Stimulated activated CD8-positive, alpha-beta memory T cell treated with anti-CD3 and anti-CD28 coated beads, Interleukin-4, amount 100 ng/mL, for 4 hours (primary cell): ENCODE results near the gene MIDN.
A peak's percentile ranks its signal among the peaks of the same experiment; 100 is the strongest.

Source experiments
- DNase-seq, 2 donors: peaks; one replicate each; pipeline ENCODE4 v3.0.0-alpha.2; 2020; ENCODE audit warnings: low read depth in 2 of 2, low spot score in 1 of 2

Gene MIDN

GRCh38 chr19:1232652-1233072 lies 15.7 kb upstream of the MIDN start:
- no peak for DNase-seq

GRCh38 chr19:1233115-1233667 lies 15.2 kb upstream of the MIDN start:
- no peak for DNase-seq

GRCh38 chr19:1234051-1234954 lies 14.1 kb upstream of the MIDN start:
- no peak for DNase-seq

GRCh38 chr19:1234955-1235380 lies 13.4 kb upstream of the MIDN start:
- DNase-seq, result no peak

GRCh38 chr19:1235625-1236538 lies 12.5 kb upstream of the MIDN start:
- DNase-seq, result no peak

- no peak for DNase-seq
Observed at GRCh38 chr19:1236576-1236975, 11.8 kb upstream of the MIDN start.

- no peak for DNase-seq
Observed at GRCh38 chr19:1237027-1237659, 11.2 kb upstream of the MIDN start.

- no peak for DNase-seq
Observed at GRCh38 chr19:1237754-1238368, 10.5 kb upstream of the MIDN start, which contains the start of gene CBARP. TSS of gene CBARP (minus strand) at chr19:1238005. CDS start at chr19:1236100, 1,905 bp downstream.

- DNase-seq, result no peak
Observed at GRCh38 chr19:1238369-1239303, 9.7 kb upstream of the MIDN start.

- no peak for DNase-seq
Observed at GRCh38 chr19:1239420-1239795, 9.0 kb upstream of the MIDN start.

- DNase-seq, result peak; percentile 81 to 92
Observed at GRCh38 chr19:1239796-1240737, 8.3 kb upstream of the MIDN start.

GRCh38 chr19:1240925-1241324 lies 7.5 kb upstream of the MIDN start:
- no peak for DNase-seq

- peak in 1 of 2 donors; percentile 90 for DNase-seq
Observed at GRCh38 chr19:1241417-1242095, 6.8 kb upstream of the MIDN start, which contains the start of gene ATP5F1D. TSS of gene ATP5F1D (plus strand) at chr19:1241751. CDS start at chr19:1241851, 100 bp downstream.

GRCh38 chr19:1243768-1244692 lies 4.4 kb upstream of the MIDN start:
- peak; percentile 76 to 77 for DNase-seq

- DNase-seq, result no peak
Observed at GRCh38 chr19:1244693-1245451, 3.5 kb upstream of the MIDN start.
